Measurements from ENCODE around the gene PROM2.

PROM2 gene

DNA sequence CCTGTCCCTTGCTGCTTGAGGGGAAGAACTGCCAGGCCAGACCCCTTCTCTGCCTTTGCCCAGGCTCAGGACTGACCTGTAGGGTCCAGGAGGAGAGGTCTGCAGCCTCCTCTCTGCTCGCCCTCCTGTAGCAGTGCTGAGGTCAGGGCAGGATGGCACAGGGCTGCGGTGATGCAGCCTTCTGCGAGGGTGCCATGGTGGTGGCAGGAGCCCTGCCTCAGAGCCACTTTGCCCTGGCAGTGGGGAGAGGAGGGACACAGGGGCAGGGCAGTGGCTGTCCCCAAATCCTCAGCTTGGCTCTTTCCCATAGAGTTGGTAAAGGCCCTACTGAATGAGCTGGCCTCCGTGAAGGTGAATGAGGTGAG lies 884 bp downstream of the PROM2 start:
- no peak for DNase-seq
- in situ Hi-C loops (cut with HindIII; ENCODE audit: low pct_ligation_motif_present, low sequenced_read_pairs), result no loop called here
- no peak overlapping the region for H3K27ac ChIP-seq
- H3K4me3 ChIP-seq (ENCODE audit: low read depth, low read length), result no peak overlapping the region
- TF ChIP-seq, protein P1, sequence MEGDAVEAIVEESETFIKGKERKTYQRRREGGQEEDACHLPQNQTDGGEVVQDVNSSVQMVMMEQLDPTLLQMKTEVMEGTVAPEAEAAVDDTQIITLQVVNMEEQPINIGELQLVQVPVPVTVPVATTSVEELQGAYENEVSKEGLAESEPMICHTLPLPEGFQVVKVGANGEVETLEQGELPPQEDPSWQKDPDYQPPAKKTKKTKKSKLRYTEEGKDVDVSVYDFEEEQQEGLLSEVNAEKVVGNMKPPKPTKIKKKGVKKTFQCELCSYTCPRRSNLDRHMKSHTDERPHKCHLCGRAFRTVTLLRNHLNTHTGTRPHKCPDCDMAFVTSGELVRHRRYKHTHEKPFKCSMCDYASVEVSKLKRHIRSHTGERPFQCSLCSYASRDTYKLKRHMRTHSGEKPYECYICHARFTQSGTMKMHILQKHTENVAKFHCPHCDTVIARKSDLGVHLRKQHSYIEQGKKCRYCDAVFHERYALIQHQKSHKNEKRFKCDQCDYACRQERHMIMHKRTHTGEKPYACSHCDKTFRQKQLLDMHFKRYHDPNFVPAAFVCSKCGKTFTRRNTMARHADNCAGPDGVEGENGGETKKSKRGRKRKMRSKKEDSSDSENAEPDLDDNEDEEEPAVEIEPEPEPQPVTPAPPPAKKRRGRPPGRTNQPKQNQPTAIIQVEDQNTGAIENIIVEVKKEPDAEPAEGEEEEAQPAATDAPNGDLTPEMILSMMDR (IDR thresholded peaks at IDR 0.05; ENCODE audit: low read depth, low read length, missing control alignments), result no peak
- no peaks in the 10 kb centered on the region for H3K27me3 ChIP-seq (replicated peaks)
- H3K36me3 ChIP-seq (replicated peaks), result no peaks in the 10 kb centered on the region

DNA sequence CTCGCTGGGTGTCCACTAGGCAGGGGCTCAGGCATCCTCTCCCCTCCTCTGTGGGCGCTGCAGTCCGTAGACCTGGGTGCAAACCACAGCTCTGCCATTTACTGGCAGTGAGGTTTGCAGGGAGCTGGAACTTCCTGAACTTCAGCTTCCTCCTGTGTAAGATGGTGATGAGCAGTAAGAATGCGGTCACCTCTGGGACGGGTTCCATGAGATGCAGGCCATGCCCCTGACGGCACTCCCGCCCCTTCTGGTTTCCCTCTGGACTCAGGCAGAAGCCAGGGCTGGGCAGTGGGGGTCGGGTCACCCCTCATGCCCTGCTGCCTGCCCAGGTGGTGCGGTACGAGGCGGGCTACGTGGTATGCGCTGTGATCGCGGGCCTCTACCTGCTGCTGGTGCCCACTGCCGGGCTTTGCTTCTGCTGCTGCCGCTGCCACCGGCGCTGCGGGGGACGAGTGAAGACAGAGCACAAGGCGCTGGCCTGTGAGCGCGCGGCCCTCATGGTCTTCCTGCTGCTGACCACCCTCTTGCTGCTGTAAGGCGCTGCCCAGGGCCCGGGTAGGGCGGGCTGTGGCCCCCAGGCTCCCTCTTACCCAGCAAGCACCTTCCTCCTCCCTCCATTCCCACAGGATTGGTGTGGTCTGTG lies 1.5 kb downstream of the PROM2 start:
- in situ Hi-C loops (cut with HindIII; ENCODE audit: low pct_ligation_motif_present, low sequenced_read_pairs), result no loop called here
- Histone ChIP-seq H3K4me3 (ENCODE audit: low read depth, low read length) (no peak overlapping the region), H3K27ac (no peak overlapping the region), H3K27me3 (replicated peaks) (no peaks in the 10 kb centered on the region), H3K36me3 (replicated peaks) (no peaks in the 10 kb centered on the region)
- TF ChIP-seq, protein P1 (IDR thresholded peaks at IDR 0.05; ENCODE audit: low read depth, low read length, missing control alignments), result no peak
- no peak for DNase-seq

DNA sequence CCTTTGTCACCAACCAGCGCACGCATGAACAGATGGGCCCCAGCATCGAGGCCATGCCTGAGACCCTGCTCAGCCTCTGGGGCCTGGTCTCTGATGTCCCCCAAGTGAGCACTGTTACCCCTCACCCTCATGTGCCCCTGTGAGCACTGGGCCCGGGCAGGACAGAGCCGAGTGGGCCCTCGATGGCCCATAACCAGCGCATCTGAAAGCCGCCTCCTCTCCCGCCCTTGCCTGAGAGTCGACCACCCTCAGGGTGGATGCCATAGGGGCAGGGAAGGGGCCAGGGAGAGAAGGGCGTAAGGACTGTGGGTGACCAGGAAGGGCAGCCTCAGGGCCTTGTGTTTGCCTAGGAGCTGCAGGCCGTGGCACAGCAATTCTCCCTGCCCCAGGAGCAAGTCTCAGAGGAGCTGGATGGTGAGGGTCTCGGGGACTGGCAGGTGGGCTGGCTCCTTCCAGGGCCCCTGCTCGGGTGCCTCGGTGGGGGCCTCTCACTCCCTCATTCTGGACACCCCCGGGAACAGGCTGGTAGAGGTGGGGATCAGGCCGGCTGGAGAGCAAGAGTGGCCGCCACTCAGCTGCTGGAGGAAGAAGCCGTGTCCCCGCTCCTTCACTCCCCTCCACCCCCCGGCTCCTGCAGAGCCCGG lies 2.1 kb downstream of the PROM2 start:
- in situ Hi-C loops (cut with HindIII; ENCODE audit: low pct_ligation_motif_present, low sequenced_read_pairs), result no loop called here
- Histone ChIP-seq H3K27ac (no peak overlapping the region), H3K27me3 (replicated peaks) (no peaks in the 10 kb centered on the region), H3K36me3 (replicated peaks) (no peaks in the 10 kb centered on the region), H3K4me3 (ENCODE audit: low read depth, low read length) (no peak overlapping the region)
- TF ChIP-seq, protein P1 (IDR thresholded peaks at IDR 0.05; ENCODE audit: low read depth, low read length, missing control alignments), result no peak
- DNase-seq, result no peak

DNA sequence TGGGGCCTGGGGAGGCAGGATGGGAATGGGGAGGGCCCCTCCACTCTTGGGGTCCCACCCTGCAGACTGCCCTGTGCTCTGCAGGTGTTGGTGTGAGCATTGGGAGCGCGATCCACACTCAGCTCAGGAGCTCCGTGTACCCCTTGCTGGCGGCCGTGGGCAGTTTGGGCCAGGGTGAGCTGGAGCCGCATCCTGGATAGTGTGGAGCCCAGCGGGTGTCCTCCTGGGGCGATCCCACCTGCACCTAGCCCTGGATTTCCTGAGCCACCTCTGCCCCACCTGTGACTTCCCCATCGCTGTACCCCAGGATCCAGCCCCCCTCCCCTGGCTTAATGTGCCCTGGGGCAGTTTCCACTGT lies 2.6 kb downstream of the PROM2 start:
- DNase-seq, result no peak
- H3K36me3 ChIP-seq (replicated peaks), result no peaks in the 10 kb centered on the region
- TF ChIP-seq, protein P1 (IDR thresholded peaks at IDR 0.05; ENCODE audit: low read depth, low read length, missing control alignments), result no peak
- H3K27me3 ChIP-seq (replicated peaks), result no peaks in the 10 kb centered on the region
- no peak overlapping the region for H3K4me3 ChIP-seq (ENCODE audit: low read depth, low read length)
- in situ Hi-C loops (cut with HindIII; ENCODE audit: low pct_ligation_motif_present, low sequenced_read_pairs), result no loop called here
- H3K27ac ChIP-seq, result no peak overlapping the region

DNA sequence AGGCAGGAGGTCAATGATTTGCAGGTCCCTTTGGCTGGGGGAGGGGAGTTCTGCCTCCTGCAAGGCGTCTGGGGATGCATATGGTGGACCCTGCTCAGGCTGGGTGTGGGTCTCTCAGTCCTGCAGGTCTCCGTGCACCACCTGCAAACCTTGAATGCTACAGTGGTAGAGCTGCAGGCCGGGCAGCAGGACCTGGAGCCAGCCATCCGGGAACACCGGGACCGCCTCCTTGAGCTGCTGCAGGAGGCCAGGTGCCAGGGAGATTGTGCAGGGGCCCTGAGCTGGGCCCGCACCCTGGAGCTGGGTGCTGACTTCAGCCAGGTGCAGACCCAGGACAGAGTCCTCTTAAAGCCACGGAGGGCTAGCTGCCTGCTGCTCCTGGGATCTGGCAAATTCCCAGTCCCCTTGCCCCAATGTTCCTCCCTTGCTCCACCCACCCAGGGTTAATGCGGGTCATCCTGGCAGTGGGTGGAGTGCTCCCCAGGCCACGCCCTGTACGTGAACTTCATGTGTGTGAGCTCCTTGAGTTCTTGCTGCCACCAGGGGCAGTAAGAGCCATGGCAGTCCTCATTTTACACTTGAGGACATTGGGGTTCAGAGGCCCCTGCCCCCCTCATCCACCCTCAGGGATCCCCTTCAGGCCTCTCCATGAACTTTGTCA lies 3.1 kb downstream of the PROM2 start:
- H3K27me3 ChIP-seq (replicated peaks), result no peaks in the 10 kb centered on the region
- in situ Hi-C loops (cut with HindIII; ENCODE audit: low pct_ligation_motif_present, low sequenced_read_pairs), result no loop called here
- DNase-seq, result no peak

More for the DNA sequence above, 3.1 kb downstream of the PROM2 start:
- no peak overlapping the region for H3K4me3 ChIP-seq (ENCODE audit: low read depth, low read length)
- H3K27ac ChIP-seq, result no peak overlapping the region
- H3K36me3 ChIP-seq (replicated peaks), result no peaks in the 10 kb centered on the region
- TF ChIP-seq, protein P1 (IDR thresholded peaks at IDR 0.05; ENCODE audit: low read depth, low read length, missing control alignments), result peak; percentile 5
